Measurements from ENCODE around the gene ODF2.
"Not testable (repeated sequence)": the region's sequence is repeated elsewhere in the genome, so short reads cannot be mapped to it uniquely, and the experiment has no call there.

Gene ODF2

GRCh38 chr9:128497824-128498610, 42.2 kb downstream of the ODF2 start:
- TF ChIP-seq CTCF (IDR thresholded peaks at IDR 0.05; ENCODE audit: poor library complexity, severe bottlenecking) = no peak

GRCh38 chr9:128498911-128499310, 43.1 kb downstream of the ODF2 start:
- Histone ChIP-seq H3K27me3 (ENCODE audit: insufficient read depth, poor library complexity, severe bottlenecking) (no peaks in the 10 kb centered on the region), H3K4me3 (ENCODE audit: severe bottlenecking) (no peak overlapping the region), H3K4me1 (ENCODE audit: insufficient read depth, poor library complexity, severe bottlenecking) (peaks cover 7% of the 10 kb centered on the region), H3K27ac (ENCODE audit: poor library complexity, severe bottlenecking) (no peak overlapping the region), H3K36me3 (ENCODE audit: low read depth) (peaks cover 43% of the 10 kb centered on the region), H3K9me3 (ENCODE audit: severe bottlenecking) (no peaks in the 10 kb centered on the region)
- ATAC-seq (ENCODE audit: low read depth) = no peak
- no peak for TF ChIP-seq CTCF (IDR thresholded peaks at IDR 0.05; ENCODE audit: poor library complexity, severe bottlenecking)
- DNase-seq (ENCODE audit: low spot score) = no peak

More at GRCh38 chr9:128497824-128498610, 42.2 kb downstream of the ODF2 start:
- H3K27me3 ChIP-seq (ENCODE audit: insufficient read depth, poor library complexity, severe bottlenecking) = no peaks in the 10 kb centered on the region
- H3K36me3 ChIP-seq (ENCODE audit: low read depth) = peaks cover 47% of the 10 kb centered on the region
- H3K27ac ChIP-seq (ENCODE audit: poor library complexity, severe bottlenecking) = no peak overlapping the region
- H3K4me3 ChIP-seq (ENCODE audit: severe bottlenecking) = no peak overlapping the region
- H3K4me1 ChIP-seq (ENCODE audit: insufficient read depth, poor library complexity, severe bottlenecking) = no peaks in the 10 kb centered on the region
- DNase-seq (ENCODE audit: low spot score) (no peak), ATAC-seq (ENCODE audit: low read depth) (no peak)
- no peaks in the 10 kb centered on the region for H3K9me3 ChIP-seq (ENCODE audit: severe bottlenecking)

GRCh38 chr9:128499920-128500319, 44.1 kb downstream of the ODF2 start:
- DNase-seq (ENCODE audit: low spot score) (no peak), ATAC-seq (ENCODE audit: low read depth) (no peak)
- H3K4me1 ChIP-seq (ENCODE audit: insufficient read depth, poor library complexity, severe bottlenecking) = peaks cover 8% of the 10 kb centered on the region
- H3K27me3 ChIP-seq (ENCODE audit: insufficient read depth, poor library complexity, severe bottlenecking) = no peaks in the 10 kb centered on the region
- no peak overlapping the region for H3K4me3 ChIP-seq (ENCODE audit: severe bottlenecking)
- H3K9me3 ChIP-seq (ENCODE audit: severe bottlenecking) = no peaks in the 10 kb centered on the region
- no peak overlapping the region for H3K27ac ChIP-seq (ENCODE audit: poor library complexity, severe bottlenecking)
- no peak for TF ChIP-seq CTCF (IDR thresholded peaks at IDR 0.05; ENCODE audit: poor library complexity, severe bottlenecking)
- H3K36me3 ChIP-seq (ENCODE audit: low read depth) = peaks cover 33% of the 10 kb centered on the region

- not testable (repeated sequence) for ATAC-seq (ENCODE audit: low read depth); H3K4me1 ChIP-seq (ENCODE audit: insufficient read depth, poor library complexity, severe bottlenecking); H3K9me3 ChIP-seq (ENCODE audit: severe bottlenecking); DNase-seq (ENCODE audit: low spot score); H3K27me3 ChIP-seq (ENCODE audit: insufficient read depth, poor library complexity, severe bottlenecking)
- peaks cover 24% of the 10 kb centered on the region for H3K36me3 ChIP-seq (ENCODE audit: low read depth)
- peak overlapping the region; percentile 53 for H3K4me3 ChIP-seq (ENCODE audit: severe bottlenecking)
- H3K27ac ChIP-seq (ENCODE audit: poor library complexity, severe bottlenecking) = peak overlapping the region; percentile 47
Observed at GRCh38 chr9:128503415-128503825, 47.6 kb downstream of the ODF2 start.

GRCh38 chr9:128503870-128504269, 48.1 kb downstream of the ODF2 start:
- Histone ChIP-seq H3K4me1 (ENCODE audit: insufficient read depth, poor library complexity, severe bottlenecking) (peaks cover 8% of the 10 kb centered on the region), H3K36me3 (ENCODE audit: low read depth) (peaks cover 25% of the 10 kb centered on the region), H3K27me3 (ENCODE audit: insufficient read depth, poor library complexity, severe bottlenecking) (no peaks in the 10 kb centered on the region), H3K4me3 (ENCODE audit: severe bottlenecking) (peak overlapping the region; percentile 53), H3K9me3 (ENCODE audit: severe bottlenecking) (no peaks in the 10 kb centered on the region), H3K27ac (ENCODE audit: poor library complexity, severe bottlenecking) (peak overlapping the region; percentile 47)
- TF ChIP-seq CTCF (IDR thresholded peaks at IDR 0.05; ENCODE audit: poor library complexity, severe bottlenecking) = no peak
- ATAC-seq (ENCODE audit: low read depth) (peak; percentile 32; the same call in 2 of the 3 replicates), DNase-seq (ENCODE audit: low spot score) (no peak)

Measured in RWPE2 (cell line).